Measurements from ENCODE around the gene EGF.

DNA sequence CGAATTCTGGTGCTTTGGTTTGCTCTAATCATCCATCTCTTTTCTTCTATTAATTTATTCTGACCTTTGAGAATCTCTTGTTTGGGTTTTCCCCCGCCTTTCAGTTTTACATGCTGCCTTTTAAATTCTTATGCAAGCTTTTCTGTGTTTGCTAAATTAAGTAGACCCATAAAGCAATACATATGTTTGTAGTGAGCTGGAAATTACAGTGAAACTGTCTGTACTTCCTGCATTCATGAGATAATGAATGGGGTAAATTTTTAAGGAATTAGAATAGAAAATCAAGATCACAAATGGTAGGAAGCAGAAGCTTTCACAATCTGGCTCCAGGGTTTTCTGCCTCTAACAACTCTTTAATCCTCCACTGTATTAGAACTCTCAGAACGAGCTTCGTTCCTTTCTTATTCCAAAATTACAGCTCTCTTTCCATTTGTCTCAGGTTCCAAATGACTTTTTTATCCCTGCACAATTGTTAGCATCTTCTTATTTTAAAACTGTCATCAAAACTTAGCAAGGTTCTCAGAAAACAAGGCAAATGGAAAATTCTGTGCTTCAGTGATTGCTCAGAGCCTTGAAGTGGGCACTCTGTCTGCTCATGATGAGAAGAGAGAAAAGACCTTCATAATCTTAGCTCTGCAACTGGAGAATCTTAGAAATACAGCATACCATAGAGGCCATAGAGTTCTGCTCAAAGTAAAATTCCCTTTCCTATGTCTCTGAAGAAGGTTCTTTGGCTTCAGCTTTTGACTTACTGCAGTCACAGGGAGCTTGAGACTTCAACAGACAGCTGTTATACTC is 108.2 kb downstream of the EGF start:
- TF ChIP-seq, protein P1, sequence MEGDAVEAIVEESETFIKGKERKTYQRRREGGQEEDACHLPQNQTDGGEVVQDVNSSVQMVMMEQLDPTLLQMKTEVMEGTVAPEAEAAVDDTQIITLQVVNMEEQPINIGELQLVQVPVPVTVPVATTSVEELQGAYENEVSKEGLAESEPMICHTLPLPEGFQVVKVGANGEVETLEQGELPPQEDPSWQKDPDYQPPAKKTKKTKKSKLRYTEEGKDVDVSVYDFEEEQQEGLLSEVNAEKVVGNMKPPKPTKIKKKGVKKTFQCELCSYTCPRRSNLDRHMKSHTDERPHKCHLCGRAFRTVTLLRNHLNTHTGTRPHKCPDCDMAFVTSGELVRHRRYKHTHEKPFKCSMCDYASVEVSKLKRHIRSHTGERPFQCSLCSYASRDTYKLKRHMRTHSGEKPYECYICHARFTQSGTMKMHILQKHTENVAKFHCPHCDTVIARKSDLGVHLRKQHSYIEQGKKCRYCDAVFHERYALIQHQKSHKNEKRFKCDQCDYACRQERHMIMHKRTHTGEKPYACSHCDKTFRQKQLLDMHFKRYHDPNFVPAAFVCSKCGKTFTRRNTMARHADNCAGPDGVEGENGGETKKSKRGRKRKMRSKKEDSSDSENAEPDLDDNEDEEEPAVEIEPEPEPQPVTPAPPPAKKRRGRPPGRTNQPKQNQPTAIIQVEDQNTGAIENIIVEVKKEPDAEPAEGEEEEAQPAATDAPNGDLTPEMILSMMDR (IDR thresholded peaks at IDR 0.05): no peak
- TF ChIP-seq EZH2 (IDR thresholded peaks at IDR 0.05) (no peak), EZH2phosphoT487 (IDR thresholded peaks at IDR 0.05) (no peak)

Measured in neural progenitor cell (in vitro differentiated cells).